Measurements from ENCODE around the gene ZFP69.
"Not testable (repeated sequence)": the region's sequence is repeated elsewhere in the genome, so short reads cannot be mapped to it uniquely, and the experiment has no call there.

The ZFP69 gene

DNA sequence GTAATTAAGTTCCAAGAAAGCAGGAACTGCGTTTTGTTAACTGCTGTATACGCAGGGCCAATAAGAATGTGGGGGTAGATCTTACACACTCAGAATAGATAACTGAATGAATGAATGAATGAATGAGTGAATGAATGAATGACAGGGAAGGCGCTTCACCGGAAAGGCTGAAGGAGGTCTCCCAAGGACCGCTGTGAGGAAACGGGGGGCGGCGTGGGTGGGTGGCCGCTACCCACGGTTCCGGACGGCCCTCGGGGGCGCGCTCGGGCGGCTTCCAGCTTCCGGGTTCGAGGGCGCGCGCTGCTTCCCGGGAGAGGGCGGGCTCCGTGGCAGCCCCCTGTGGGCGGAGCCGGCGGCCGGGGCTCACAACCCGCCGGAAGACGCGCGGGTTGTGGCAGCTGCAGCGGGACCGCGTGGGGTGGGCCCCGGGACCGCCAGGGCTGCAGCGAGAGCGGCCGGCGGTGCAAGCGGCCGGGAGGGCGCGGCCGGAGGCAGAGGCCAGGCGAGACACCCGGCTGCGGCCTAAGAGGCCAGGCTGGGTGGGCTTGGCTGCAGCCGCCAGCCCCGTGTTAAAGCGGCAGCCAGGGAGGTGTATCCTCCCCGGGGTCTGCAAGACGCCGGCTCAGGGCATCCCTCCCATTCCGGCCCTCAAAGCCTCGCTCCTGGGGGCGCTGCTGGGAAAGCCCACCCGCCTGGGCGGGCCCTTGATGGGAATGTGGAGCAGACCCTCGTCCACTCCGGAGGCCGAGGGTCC lies at the start of gene ZFP69:
Gene ZFP69, plus strand, starts transcription at position 367 of the 754 bp plus-strand sequence. CDS start 2,072 bp downstream, outside the sequence.
- peak; percentile 93 for DNase-seq (ENCODE audit: low spot score)

GRCh38 chr1:40431385-40431784 lies 45.7 kb upstream of the ZFP69 start:
- DNase-seq (ENCODE audit: low spot score), result no peak

DNA sequence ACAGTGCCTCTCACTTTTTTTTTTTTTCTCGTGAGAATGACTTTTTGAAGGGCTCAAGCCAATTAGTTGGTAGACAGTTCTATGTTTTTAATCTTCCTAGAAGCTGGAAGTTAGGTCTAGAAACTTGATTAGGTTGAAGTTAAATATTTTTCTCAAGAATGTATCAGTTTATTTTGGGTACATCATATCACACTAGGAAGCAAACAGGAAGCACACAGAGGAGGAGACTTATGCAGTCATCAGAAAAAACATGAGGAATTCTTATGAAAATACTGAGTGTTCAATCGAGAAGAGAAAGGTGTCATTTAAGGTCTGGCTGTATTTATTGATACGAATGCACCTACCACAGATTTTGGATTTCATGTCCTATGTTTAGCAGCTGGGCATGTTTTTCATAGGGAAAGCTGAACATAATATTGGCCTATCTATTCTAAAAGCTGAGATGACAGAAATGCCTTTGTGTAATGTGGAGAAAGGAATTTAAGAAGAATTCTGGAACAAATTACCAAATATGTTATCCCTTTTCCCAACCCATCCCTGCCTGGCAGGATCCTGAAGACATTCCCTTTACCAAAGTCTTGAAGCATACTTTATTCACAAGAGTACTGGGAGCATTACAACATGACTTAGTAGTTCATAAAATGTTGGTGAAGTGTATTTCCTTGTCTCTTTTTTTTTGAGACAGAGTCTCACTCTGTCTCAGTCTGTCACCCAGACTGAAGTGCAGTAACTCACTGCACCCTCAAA lies 44.3 kb upstream of the ZFP69 start:
- DNase-seq (ENCODE audit: low spot score), result no peak

DNA sequence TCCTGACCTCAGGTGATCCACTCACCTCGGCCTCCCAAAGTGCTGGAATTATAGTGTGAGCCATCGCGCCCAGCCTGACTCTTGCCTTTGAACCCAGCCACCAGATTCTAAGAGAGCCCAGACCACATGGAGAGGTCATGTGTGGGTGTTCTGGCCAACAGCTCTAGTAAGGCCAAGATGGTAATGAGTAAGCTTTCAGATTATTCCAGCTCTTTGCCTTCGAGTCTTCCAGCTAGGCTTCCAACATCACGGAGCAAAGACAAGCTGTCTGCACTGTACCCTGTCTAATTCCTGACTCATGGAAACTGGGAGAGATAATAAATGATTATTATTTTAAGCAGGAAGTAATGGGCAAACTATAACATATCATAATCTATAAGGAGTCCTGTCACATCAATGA lies 41.6 kb upstream of the ZFP69 start:
- DNase-seq (ENCODE audit: low spot score), result no peak

DNA sequence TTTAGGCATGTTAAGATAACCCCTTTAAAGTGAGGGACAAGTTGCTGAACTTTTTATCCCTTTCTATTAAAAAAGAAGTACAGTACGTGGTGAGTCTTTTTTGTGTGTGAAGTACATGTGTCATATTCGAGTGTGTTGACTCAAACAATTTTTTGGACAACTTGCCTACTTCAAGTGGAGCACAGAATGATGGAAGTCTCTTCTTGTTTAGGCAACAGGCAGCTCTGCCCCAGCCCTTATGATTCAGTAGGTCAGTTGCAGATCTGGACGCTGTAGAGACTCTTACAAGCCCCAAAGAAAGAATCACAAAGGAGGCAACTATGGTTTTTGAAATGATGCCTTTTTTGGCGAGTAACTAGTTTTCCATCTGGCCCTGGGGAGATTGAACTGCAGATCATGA lies 41.2 kb upstream of the ZFP69 start:
- no peak for DNase-seq (ENCODE audit: low spot score)

DNA sequence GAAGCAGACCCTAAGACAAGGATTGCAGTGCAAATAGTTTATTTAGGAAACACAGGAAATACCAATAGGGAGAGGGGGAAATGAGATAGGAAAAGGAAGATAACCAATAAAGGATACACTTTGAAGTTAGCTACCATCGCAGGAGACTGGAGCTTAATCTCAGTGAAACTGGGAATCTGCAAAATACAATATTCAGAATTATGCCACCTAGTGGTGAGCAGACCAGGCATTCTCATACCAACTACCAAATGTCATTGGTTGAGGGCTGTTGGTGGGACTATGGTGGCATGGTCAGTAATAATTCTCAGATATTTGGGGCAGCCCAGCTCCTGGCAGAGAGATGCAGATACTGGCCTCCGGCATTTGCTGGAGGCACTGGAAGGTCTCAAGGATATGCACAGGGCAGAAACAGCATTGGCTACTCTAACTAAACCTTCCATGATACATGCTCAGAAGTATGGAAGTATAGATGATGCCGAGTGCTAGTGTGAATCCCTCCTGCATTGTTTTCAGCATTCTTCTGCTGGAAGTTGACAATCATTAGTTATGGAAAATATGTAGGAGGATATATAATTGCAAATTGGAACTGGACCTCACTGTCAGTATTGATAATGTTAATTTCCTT lies 38.6 kb upstream of the ZFP69 start:
- peak; percentile 68 for DNase-seq (ENCODE audit: low spot score)

GRCh38 chr1:40439247-40439646 lies 37.8 kb upstream of the ZFP69 start:
- DNase-seq (ENCODE audit: low spot score), result no peak

GRCh38 chr1:40449684-40450494 lies 27.2 kb upstream of the ZFP69 start, which contains the start of gene ZFP69B:
Gene ZFP69B, plus strand, starts transcription at chr1:40450476. Its CDS starts 486 bp downstream, at chr1:40450962.
- DNase-seq (ENCODE audit: low spot score), result peak; percentile 99

DNA sequence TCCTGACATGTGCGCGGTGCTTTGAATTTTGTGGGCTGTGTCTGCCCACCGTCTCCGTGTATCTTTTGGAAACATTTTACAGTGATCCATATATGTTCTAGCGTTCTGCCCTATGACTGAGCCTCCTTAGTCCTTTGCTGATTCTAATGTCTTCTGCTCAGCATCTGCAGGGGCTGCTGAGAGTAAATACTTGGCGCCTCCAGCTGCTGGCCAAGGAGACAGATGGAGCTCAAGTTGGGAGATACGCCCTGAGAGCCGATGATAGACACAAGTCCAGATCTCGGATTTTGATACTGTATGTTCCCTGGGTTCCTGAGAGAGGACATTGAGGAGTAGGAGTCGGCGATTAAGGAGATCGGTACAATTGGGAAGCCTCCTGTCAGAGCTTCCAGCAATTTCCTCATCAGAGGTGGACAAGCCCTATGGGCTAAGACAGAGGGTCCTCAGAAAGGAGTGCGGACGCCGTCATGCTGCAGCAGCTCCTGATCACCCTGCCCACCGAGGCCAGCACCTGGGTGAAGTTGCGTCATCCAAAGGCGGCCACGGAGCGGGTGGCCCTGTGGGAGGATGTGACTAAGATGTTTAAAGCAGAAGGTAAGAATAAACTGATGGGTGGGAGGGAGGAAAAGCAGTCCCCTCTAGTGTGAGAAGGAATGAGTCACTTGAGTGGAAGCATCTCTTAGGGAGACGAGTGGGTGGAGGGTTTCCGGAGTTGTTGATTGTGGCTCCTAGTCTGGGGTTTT lies 26.4 kb upstream of the ZFP69 start:
- peak; percentile 19 for DNase-seq (ENCODE audit: low spot score)

GRCh38 chr1:40451238-40451585 lies 25.9 kb upstream of the ZFP69 start:
- DNase-seq (ENCODE audit: low spot score), result no peak

DNA sequence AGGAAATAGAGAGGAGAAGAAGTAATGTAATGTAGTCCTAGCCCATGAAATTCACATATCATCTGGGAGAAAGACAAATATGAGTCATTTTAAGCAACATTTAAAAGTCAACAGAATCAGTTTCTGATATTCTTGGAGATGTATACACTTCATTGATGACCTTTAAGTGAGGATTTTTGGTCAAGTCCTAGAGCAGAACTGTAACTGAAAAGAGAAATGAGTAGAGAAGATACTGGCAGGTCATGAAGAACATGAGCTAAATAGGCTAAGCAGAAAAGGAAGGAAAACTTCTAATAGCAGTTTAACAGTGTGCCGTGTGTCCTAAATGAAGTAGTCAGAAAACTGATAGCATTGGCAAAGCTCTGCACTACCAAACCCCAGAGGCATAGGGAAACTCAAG lies 22.2 kb upstream of the ZFP69 start:
- DNase-seq (ENCODE audit: low spot score), result no peak

GRCh38 chr1:40462956-40463590 lies 14.0 kb upstream of the ZFP69 start:
- no peak for DNase-seq (ENCODE audit: low spot score)

DNA sequence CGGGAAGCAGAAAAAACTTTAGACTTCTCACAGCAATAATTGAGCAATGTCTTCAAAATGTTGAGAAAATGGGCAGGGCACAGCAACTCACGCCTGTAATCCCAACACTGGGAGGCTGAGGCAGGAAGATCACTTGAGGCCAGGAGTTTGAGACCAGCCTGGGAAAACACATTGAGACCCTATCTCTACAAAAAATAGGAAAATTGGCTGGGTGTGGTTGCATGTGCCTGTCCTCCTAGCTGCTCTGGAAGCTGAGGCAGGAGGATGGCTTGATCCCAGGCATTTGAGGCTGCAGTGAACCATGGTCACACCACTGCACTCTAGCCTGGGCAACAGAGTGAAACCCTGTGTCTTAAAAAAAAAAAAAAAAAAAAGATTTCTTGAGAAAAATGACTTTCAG lies 7.8 kb upstream of the ZFP69 start:
- DNase-seq (ENCODE audit: low spot score), result no peak

GRCh38 chr1:40475268-40475667 lies 1.8 kb upstream of the ZFP69 start:
- DNase-seq (ENCODE audit: low spot score), result no peak

DNA sequence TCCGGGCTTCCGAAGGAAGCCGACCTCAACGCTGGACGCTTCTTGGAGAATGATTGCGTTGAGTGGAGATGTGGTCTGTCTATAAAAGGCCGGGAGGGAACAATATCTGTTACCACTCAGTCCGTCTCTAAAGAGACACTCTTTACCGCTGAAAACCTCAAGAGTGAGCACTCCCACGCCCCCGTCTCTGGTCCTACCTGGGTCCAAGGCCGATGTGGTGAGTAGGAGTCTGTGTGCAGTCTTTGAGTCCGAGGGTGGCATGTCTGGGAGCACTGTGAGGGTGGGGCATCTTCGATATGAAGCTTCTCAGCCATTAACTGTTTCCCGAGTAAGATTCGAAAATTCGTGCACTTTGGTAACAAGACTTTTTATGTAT lies 576 bp downstream of the ZFP69 start:
- DNase-seq (ENCODE audit: low spot score), result no peak

GRCh38 chr1:40478276-40478675 lies 1.2 kb downstream of the ZFP69 start:
- no peak for DNase-seq (ENCODE audit: low spot score)

DNA sequence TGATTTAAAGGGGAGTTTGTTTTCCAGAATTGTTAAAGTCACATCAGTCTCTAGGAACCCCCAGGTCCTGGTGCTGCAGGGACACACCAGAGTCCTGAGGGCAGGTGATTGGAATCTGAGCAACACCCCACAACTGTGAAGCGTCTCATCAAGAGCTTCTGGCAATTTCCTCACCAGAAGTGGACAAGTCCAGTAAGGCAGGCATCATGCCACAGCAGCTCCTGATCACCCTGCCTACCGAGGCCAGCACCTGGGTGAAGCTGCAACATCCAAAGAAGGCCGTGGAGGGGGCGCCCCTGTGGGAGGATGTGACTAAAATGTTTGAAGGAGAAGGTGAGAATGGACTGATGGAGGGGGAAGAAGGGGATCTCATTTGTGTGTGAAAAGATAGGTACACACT lies 2.1 kb downstream of the ZFP69 start:
- DNase-seq (ENCODE audit: low spot score), result no peak

- no peak for DNase-seq (ENCODE audit: low spot score)
Measured at GRCh38 chr1:40495315-40495903, 18.3 kb downstream of the ZFP69 start.

DNA sequence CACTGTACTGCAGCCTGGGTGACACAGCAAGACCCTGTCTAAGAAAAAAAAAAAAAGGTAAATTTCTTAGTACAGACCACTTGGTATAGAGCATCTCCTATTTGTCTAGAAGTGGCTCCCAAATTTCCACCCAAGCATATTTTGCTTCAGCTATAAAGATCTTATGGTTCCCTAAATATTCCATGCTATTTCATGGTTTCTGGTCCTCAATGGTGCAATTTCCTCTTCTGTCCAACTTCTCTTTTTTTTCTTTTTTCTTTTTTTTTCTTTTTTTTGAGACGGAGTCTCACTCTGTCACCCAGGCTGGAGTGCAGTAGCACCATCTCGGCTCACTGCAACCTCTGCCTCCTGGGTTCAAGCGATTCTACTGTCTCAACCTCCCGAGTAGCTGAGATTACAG lies 25.6 kb downstream of the ZFP69 start:
- not testable (repeated sequence) for DNase-seq (ENCODE audit: low spot score)

- no peak for DNase-seq (ENCODE audit: low spot score)
Measured at GRCh38 chr1:40507973-40508372, 30.9 kb downstream of the ZFP69 start.
